Endothelial cell of umbilical vein (primary cell): ENCODE data around the gene TSPAN1. TPM values are rescaled to one million over a fixed set of nuclear protein-coding genes. Genes with fewer than 3 reads are reported as not detected.

Experiments
- BruUV-seq: library from RNA; stranded (reverse); fragments of 400-500 nt; replicated peaks from 2 replicates; lab custom pipeline; 2021; lab: Mats Ljungman, UMichigan
- CTCF ChIA-PET: fragments of 300-600, 350-600 bp; sonication (Branson Sonifier 250); formaldehyde crosslinking; loops from one replicate; lab custom pipeline; 2021; ENCODE audit warnings: antibody characterized with exemption, inconsistent platforms; lab: Charles Lee
- POLR2A ChIA-PET: fragments of 300-600, 350-600 bp; sonication (Branson Sonifier 250); formaldehyde crosslinking; loops from one replicate; lab custom pipeline; 2021; ENCODE audit warnings: antibody characterized with exemption, inconsistent platforms; lab: Charles Lee
- DNase-seq: peaks from one replicate; pipeline ENCODE4 v3.0.0-alpha.2; 2011; ENCODE audit warnings: low read depth, low spot score
- FAIRE-seq: peaks from 2 replicates; lab custom pipeline; 2011; peaks lifted over from hg19 to GRCh38; lab: Jason Lieb, UNC
- H2AFZ ChIP-seq: 2 replicates; pipeline ENCODE4 v1.6.0; 2012; ENCODE audit warnings: low read depth, low read length, control low read depth, inconsistent platforms
- H3K27ac ChIP-seq: 2 replicates; pipeline ENCODE4 v1.5.1; 2011; ENCODE audit warnings: low read depth, mild to moderate bottlenecking, control low read depth, low read length, moderate library complexity; ENCODE audit not compliant: insufficient read depth
- H3K27me3 ChIP-seq, 2 experiments: 2 replicates each; pipeline versions ENCODE4 v1.6.0 to v1.6.1; 2011; ENCODE audit warnings: low read length in 2 of 2, mixed read lengths in 1 of 2; ENCODE audit not compliant: control insufficient read depth in 2 of 2, insufficient read depth in 2 of 2
- H3K36me3 ChIP-seq, 2 experiments: 2 replicates in 1 of 2; 3 replicates in 1 of 2; pipeline ENCODE4 v1.5.1; 2011; ENCODE audit warnings: low read length in 2 of 2, mild to moderate bottlenecking in 1 of 2, moderate library complexity in 1 of 2; ENCODE audit not compliant: control insufficient read depth in 2 of 2, insufficient read depth in 2 of 2; ENCODE audit errors: extremely low read depth in 1 of 2
- H3K4me1 ChIP-seq: 3 replicates; pipeline ENCODE4 v1.5.1; 2011; ENCODE audit warnings: mild to moderate bottlenecking, low read length; ENCODE audit not compliant: control insufficient read depth, insufficient read depth; ENCODE audit errors: extremely low read depth
- H3K4me2 ChIP-seq: 2 replicates; pipeline ENCODE4 v1.6.1; 2011; ENCODE audit warnings: low read length, control low read depth, mixed read lengths; ENCODE audit not compliant: insufficient read depth
- H3K4me3 ChIP-seq, 3 experiments: fragments of 200-600 bp in 1 of 3; sonication (generic), shearing (Covaris generic) in 1 of 3; replicated peaks in 1 of 3; 2 replicates each; pipeline ENCODE4 v1.5.1; 2011 to 2016; ENCODE audit warnings: control low read depth in 3 of 3, low read length in 3 of 3, mild to moderate bottlenecking in 2 of 3, inconsistent platforms in 1 of 3, low read depth in 1 of 3, moderate library complexity in 1 of 3; ENCODE audit not compliant: insufficient read depth in 1 of 3
- H3K79me2 ChIP-seq: 2 replicates; pipeline ENCODE4 v1.6.0; 2012; ENCODE audit warnings: low read length, inconsistent platforms; ENCODE audit not compliant: control insufficient read depth, insufficient read depth
- H3K9ac ChIP-seq: replicated peaks from 2 replicates; pipeline ENCODE3; 2011; ENCODE audit warnings: low read length, control low read depth; ENCODE audit not compliant: insufficient read depth; ENCODE audit errors: extremely low read depth
- H3K9me1 ChIP-seq: replicated peaks from 3 replicates; pipeline ENCODE4 v1.6.0; 2011; ENCODE audit warnings: mild to moderate bottlenecking, low read length; ENCODE audit not compliant: control insufficient read depth, insufficient read depth; ENCODE audit errors: extremely low read depth
- H3K9me3 ChIP-seq: replicated peaks from 2 replicates; pipeline ENCODE4 v1.5.1; 2012; ENCODE audit warnings: low read length, inconsistent platforms; ENCODE audit not compliant: control insufficient read depth, insufficient read depth
- H4K20me1 ChIP-seq: replicated peaks from 2 replicates; pipeline ENCODE3; 2011; ENCODE audit warnings: mild to moderate bottlenecking, low read length; ENCODE audit not compliant: control insufficient read depth, insufficient read depth; ENCODE audit errors: extremely low read depth
- CTCF ChIP-seq, 2 donors: IDR thresholded peaks; 1 replicate in 1 of 2; 2 replicates in 1 of 2; pipeline ENCODE4 v1.5.1; 2011; ENCODE audit warnings: low read length in 2 of 2, mild to moderate bottlenecking in 2 of 2, moderate library complexity in 2 of 2, control low read depth in 1 of 2, inconsistent platforms in 1 of 2, low read depth in 1 of 2; ENCODE audit not compliant: insufficient read depth in 1 of 2; ENCODE audit errors: extremely low read depth in 1 of 2
- EZH2 ChIP-seq: IDR thresholded peaks from 2 replicates; pipeline ENCODE4 v1.6.1; 2012; ENCODE audit warnings: borderline replicate concordance, low read depth, mild to moderate bottlenecking, moderate library complexity, low read length, inconsistent platforms; ENCODE audit not compliant: severe bottlenecking
- FOS ChIP-seq: IDR thresholded peaks from 2 replicates; pipeline ENCODE4 v1.6.1; 2011; ENCODE audit warnings: mild to moderate bottlenecking, low read length, moderate library complexity, borderline replicate concordance; ENCODE audit not compliant: insufficient read depth
- GATA2 ChIP-seq: IDR thresholded peaks from 2 replicates; pipeline ENCODE4 v1.7.0; 2011; ENCODE audit warnings: low read depth, mild to moderate bottlenecking, moderate library complexity, mixed read lengths, low read length; ENCODE audit not compliant: insufficient read length, insufficient read depth
- JUN ChIP-seq: IDR thresholded peaks from 2 replicates; pipeline ENCODE4 v1.6.1; 2011; ENCODE audit warnings: borderline replicate concordance, low read depth; ENCODE audit not compliant: insufficient read length, insufficient read depth
- MYC ChIP-seq: IDR thresholded peaks from one replicate; pipeline ENCODE4 v1.6.1; 2011; ENCODE audit warnings: mild to moderate bottlenecking, low read depth, low read length
- dilution Hi-C: fragments of 300-500 bp; cut with MboI; formaldehyde crosslinking; loops from one replicate; pipeline ENCODE4 v1.15.0; 2019; ENCODE audit warnings: low sequenced_read_pairs; ENCODE audit not compliant: extremely low pct_ligation_motif_present
- intact Hi-C: fragments of 100-400 bp; cut with micrococcal nuclease; formaldehyde crosslinking; loops from one replicate; pipeline ENCODE4 v1.10.0; 2022
- polyA plus RNA-seq, 4 experiments: library from polyadenylated mRNA; depleted of rRNA in 3 of 4; stranded (reverse) in 3 of 4; unstranded in 1 of 4; fragments of >200 nt; gene quantifications; 2 replicates each; pipeline versions ENCODE4 v1.2.1 to v1.2.3, GENCODE V29; 2011 to 2012; ENCODE audit warnings: missing spikeins in 1 of 4
- total RNA-seq: library from RNA; stranded (reverse); gene quantifications from 2 replicates; pipeline ENCODE4 v1.2.3, GENCODE V29; 2021
- TF ChIP-seq, protein P1 (sequence below): IDR thresholded peaks from 2 replicates; pipeline ENCODE4 v1.6.1; 2011; ENCODE audit not compliant: insufficient read depth, insufficient read length

TSPAN1 gene
- total and polyA plus RNA-seq, 2 donors (not counting 3 experiments of a cell fraction or from before 2014, with no cell fraction given): 0.65 to 0.88 TPM

- Histone ChIP-seq H3K9ac (no peak overlapping the region), H3K4me1 (no peaks in the 10 kb centered on the region), H3K9me1 (no peaks in the 10 kb centered on the region), H3K27me3 (no peaks in the 10 kb centered on the region), H4K20me1 (no peaks in the 10 kb centered on the region), H3K4me2 (no peak overlapping the region), H2AFZ (no peak overlapping the region), H3K4me3 (no peak overlapping the region), H3K36me3 (no peaks in the 10 kb centered on the region), H3K79me2 (no peaks in the 10 kb centered on the region), H3K9me3 (no peaks in the 10 kb centered on the region), H3K27ac (no peak overlapping the region)
- no peak for FAIRE-seq
- TF ChIP-seq GATA2 (no peak), EZH2 (no peak), JUN (no peak), FOS (no peak), MYC (no peak)
- TF ChIP-seq, protein P1, sequence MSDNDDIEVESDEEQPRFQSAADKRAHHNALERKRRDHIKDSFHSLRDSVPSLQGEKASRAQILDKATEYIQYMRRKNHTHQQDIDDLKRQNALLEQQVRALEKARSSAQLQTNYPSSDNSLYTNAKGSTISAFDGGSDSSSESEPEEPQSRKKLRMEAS: no peak
- ChIA-PET CTCF (interaction anchor here (1.5 kb wide), 1 partner anchor 8 kb away, joined by 4 read pairs; no protein-coding TSS in a partner anchor), POLR2A (no interaction called here)
- no TSS peak for BruUV-seq
- DNase-seq: no peak
- intact Hi-C loops: no loop called here
- dilution Hi-C loops: no loop called here
Observed at GRCh38 chr1:46215504-46215903, 40.6 kb downstream of the TSPAN1 start.

DNA sequence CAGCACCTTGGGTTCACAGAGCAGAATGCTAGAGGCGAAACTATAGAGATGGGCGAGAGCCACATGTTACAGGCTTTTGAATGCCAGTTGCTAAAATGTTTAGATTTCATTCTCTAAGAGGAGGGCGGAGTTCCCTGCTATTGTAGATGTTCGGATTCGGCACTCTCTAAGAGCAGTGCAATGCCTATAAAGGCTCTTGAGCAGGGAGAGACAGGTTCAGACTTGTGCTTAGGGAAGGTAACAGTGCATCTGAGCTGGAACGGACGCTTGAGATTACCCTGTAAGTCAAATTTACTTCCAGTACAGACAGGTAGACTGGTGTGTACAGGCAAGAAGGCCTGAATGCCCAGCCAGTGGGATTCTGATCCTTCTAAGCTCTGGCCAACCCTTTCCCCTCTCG, 43.6 kb downstream of the TSPAN1 start:
- no peak for FAIRE-seq
- no peak overlapping the region for H3K4me2 ChIP-seq
- no peaks in the 10 kb centered on the region for H4K20me1 ChIP-seq
- intact Hi-C loops (no loop called here), dilution Hi-C loops (no loop called here)
- H3K9ac ChIP-seq: no peak overlapping the region
- H3K36me3 ChIP-seq: no peaks in the 10 kb centered on the region
- ChIA-PET POLR2A (no interaction called here), CTCF (interaction anchor here (1.2 to 2.0 kb wide), 2 partner anchors 14 to 36 kb away, joined by 3 to 12 read pairs; no protein-coding TSS in a partner anchor)
- no peak overlapping the region for H3K27ac ChIP-seq
- no peaks in the 10 kb centered on the region for H3K79me2 ChIP-seq
- H3K9me1 ChIP-seq: no peaks in the 10 kb centered on the region
- H3K9me3 ChIP-seq: no peaks in the 10 kb centered on the region
- H3K4me3 ChIP-seq: no peak overlapping the region
- no peaks in the 10 kb centered on the region for H3K4me1 ChIP-seq
- no peak overlapping the region for H2AFZ ChIP-seq
- no peak for DNase-seq
- BruUV-seq: no TSS peak
- H3K27me3 ChIP-seq: no peaks in the 10 kb centered on the region
- TF ChIP-seq CTCF (IDR thresholded peaks at IDR 0.05; ENCODE audit: extremely low read depth in 1 of 2, insufficient read depth in 1 of 2, low read depth in 1 of 2, low read length in 2 of 2): no peak
